Stimulated activated CD4-positive, alpha-beta T cell treated with anti-CD3 and anti-CD28 coated beads, Interleukin-4, amount 100 ng/mL, for 4 hours (primary cell): ENCODE measurements around the gene MAP3K8.
"Not testable (repeated sequence)": the region's sequence is repeated elsewhere in the genome, so short reads cannot be mapped to it uniquely, and the experiment has no call there.

Source experiments
- DNase-seq, 2 experiments: peaks; one replicate each; pipeline ENCODE4 v3.0.0-alpha.2; 2020

The MAP3K8 gene

DNA sequence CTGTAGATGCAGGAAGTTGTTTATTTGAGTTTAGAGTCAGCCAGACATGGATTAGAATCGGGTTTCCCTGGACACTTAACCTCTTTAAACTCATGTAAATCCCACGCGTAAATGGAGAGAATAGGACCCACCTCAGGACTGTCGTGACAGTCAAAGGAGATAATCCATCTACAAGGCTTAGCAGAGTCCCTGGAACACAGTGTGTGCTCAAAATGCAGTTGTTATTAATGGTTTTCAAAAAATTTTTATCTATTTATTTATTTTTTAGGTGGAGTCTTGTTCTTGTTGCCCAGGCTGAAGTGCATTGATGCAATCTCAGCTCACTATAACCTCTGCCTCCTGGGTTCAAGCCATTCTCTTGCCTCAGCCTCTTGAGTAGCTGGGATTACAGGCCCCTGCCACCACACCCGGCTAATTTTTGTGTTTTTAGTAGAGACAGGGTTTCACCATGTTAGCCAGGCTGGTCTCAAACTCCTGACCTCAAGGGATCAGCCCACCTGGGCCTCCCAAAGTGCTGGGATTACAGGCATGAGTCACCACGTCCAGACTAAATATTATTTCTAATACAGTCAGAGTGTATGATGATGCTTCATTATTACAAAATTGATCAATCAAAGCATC lies 10.2 kb upstream of the MAP3K8 start:
- not testable (repeated sequence) for DNase-seq

DNA sequence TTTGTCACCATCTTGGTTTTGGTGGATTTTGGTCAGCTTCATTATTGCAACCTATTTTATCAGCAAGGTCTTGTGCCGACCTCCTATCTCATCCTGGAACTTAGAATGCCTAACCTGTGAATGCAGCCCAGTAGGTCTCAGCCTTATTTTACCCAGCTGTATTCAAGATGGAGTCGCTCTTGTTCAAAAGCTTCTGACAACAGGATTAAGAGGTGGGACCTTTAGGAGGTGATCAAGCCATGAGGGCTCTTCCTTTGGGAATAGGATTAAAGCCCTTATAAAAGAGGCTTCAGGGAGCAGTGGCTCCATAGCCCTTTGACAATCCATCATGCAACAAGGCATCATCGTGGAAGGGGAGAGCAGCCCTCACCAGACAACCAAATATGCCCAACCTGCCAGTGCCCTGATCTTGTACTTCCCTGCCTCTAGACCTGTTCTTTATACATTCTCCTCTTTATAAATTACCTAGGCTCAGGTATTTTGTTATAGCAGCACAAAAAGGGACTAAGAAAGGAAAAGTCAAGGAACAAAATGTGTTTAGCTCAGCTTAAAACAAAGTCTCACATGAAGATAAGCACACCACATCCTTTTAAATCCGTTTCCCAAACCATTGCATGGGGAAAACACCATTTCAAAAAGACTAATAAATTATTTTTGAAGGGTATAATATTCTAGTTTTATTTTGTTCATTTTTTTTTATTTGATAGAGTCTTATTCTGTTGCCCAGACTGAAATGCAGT lies 8.5 kb upstream of the MAP3K8 start:
- no peak for DNase-seq

DNA sequence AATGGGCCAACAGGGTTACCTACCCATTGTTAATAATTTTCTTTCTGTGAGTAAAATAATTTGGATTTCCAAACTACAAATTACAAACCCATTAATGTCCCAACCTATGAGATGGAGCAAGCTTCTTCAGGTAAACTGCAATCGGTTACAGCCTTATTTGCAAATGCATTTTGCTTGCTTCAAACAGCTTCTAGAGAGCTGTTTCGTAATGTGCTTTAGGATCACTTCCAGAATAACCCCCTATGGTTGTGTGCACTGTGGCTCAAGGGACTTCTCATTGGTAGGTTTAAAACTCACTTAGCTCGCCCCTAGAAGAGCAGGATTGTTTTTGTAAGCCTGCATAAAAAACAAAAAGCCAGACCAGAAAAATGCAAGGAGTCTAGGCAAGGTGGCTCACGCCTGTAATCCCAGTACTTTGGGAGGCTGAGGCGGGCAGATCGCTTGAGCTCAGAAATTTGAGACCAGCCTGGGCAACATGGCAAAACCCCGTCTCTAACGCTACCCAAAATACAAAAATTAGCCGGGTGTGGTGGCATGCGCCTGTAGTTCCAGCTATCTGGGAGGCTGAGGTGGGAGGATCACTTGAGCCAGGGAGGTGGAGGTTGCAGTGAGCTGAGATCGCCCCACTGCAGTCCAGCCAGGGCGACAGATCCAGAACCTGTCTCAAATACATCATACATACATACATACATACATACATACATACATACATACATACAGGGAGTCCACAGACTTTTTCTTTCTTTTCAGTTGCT lies 3.3 kb upstream of the MAP3K8 start:
- no peak for DNase-seq

DNA sequence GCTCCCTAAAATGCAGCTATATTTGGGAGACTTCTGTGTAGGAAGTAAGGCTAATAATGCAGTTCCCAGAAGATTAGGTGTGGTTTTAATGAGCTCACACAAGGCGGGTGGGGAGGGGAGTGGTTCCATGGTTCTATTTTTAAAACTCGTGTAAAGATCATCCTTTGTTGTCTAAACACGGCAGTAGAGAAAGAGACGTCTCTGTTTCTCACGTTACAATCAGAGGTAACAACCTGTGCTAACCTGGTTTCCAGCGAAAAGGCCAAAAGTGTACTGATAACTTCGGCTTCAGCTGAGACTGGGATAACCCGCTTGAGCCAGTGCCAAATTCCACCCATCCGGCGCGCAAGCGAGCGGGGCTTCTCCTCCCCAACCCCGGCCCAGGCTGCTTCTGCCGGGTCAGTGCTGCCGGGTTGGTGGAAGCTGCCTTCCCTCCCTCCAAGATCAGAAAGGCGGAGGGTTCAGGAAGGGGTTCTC lies 2.5 kb upstream of the MAP3K8 start:
- DNase-seq = no peak

DNA sequence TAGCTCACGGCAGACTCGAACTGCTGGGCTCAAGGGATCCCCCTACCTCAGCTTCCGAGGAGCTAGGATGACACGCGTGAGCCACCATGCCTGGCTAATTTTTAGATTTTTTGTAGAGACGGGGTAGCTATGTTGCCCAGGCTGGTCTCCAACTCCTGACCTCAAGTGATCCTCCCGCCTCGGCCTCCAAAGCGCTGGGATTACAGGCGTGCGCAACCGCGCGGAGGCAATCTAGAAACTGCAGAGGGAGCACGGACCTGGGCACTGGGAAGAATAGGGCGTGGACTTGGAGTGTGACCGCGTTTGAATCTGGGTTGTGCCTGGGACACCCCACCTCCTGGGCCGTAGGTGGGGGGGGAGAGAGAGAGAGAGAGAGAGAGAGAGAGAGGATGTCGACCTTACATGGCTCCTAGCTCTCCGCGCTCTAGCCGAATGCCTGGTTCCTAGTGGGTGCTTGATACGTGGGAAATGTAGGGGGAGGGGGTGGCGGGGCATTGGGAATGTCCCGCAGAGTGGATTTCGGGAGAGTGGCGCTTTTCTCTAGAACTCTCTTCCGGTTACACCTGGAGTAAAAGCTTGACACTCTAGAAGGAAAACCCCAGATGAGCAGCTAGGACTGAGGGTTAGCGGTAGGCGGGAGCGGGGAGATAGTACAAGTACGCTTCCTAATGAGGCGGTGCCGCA lies 1.2 kb upstream of the MAP3K8 start:
- DNase-seq = no peak

DNA sequence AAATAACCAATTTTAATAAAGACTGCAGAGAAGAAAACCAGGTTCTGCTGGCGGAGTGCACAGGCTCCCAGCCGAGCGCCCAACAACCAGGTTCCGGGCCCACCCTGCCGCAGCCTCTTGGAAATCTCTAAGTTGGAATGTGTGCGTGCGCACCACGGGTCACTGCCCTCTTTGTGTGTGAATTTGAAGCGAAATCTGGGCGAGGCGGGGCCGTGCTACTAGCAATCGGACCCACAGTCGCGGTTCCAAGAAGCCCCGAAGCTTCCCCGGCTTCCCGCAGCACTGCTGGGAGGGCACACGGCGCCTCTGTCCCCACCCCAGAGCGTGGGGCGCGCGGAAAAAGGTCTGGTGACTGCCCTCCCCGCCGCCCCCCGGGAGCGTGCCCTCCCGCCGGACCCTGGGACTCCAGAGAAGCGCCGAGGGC lies 666 bp upstream of the MAP3K8 start:
- peak; percentile 19 to 43 for DNase-seq

DNA sequence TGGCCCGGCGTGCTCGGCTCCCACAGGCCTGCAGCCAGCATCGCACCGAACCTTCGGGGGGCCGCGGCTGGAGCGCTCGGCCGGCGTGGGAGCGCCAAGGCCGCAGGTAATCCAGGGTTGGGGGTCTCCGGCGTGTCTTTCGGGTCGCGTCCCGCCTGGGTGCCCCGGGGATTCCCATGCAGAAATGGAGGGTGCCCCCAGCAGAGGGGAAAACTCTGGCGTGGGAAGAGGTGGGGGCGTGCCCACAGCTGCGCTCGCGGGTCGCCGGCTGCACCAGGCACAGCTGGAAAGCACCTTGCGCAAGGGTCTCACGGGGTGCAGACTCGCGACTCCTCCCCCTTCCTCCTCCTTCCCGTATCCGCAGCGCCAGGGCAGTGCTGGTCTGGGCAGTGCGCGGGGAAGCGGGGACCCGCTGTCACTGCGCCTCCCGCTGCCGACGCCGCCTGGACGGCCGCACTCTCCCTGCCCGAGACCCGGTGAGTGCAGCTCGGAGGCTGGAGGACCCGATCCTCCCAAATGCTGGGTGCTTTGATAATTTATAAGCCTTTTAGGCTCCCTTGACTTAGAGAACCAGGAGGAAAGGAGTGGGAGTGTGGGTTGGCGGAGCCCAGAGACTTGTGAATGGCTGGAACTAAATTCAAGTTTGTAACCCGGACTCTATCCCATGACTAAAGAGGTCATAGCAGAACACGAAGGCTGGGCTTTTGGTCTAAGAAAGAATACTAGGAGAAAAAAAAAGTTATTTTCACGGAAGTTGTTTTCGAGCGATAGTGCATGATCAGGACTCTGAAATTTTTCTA lies 489 bp downstream of the MAP3K8 start:
- DNase-seq = peak; percentile 55 to 66

DNA sequence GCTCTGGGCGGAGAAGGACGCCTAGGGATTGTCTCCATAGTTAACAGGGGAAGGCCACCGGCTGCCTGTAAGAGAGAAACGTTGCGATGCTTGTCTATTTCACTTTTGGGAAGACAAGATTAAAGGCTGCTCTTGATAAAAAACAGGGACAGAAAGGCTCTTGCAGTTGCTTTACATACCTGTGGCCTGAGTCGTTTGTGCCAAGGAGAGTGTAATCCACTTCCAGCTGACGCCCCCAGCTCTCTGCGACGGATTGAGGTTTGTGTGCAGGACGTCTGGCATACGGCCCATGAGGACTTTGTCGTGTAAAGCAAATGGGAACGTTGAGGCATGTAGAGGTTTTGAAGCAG lies 1.1 kb downstream of the MAP3K8 start:
- DNase-seq = no peak

DNA sequence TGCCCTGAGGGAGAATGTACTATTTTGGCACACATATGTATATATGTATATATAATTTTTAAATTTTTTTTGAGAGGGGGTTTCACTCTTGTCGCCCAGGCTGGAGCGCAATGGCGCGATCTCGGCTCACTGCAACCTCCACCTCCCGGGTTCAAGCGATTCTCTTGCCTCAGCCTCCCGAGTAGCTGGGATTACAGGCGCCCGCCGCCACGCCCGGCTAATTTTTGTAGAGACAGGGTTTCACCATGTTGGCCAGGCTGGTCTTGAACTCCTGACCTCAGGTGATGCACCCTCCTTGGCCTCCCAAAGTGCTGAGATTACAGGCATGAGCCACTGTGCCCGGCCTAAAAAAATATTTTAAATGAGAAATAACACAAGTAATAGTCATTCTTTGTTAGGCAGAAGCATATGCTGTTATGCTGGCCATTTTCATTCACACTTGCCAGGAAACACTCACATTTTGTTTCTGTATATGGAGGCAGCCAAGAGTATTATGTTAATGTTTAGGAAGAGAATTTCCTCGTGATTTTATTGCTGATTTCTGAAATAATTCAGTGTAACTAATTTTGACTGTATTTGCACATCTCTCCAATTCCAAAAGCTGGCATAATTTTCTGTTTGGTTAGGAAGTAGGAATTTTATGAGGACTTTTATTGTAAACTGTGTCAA lies 1.6 kb downstream of the MAP3K8 start:
- not testable (repeated sequence) for DNase-seq

DNA sequence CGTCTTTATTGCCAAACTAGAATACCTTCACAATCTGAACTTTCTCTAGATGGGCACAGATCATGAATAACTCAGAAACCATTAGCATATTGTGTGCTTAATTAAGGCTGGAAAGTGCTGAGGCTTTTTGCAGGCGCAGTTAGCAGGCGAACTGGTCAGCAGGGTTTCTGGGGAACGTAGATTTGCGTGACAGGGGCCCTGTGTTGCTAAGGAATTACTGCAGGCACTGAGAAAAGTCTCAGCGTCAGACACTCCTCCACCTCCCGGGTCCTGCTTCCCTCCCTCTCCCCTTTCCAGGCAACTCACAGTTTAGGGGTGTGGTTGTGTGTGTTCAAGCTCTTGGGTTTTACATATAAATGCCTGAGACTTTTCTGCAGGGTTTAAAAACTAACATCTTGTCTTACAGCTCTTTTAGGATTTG lies 2.2 kb downstream of the MAP3K8 start:
- no peak for DNase-seq

DNA sequence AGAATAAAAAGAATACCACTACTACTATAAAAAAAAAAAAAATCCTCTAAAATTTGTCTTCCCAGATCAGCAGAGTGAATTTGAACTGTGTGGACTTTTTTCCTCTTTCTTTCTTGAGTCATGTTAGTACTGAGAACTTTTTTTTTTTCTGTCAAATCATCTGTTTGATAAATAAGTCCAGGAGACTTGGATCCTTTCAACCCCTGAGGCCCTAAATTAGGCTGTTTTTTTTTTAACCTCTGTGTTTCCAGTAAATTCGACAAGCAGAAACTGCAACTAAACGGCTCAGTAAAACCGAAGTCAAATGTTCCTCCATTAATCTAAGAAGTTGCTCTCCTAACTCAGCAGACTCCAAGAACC lies 2.7 kb downstream of the MAP3K8 start:
- no peak for DNase-seq

DNA sequence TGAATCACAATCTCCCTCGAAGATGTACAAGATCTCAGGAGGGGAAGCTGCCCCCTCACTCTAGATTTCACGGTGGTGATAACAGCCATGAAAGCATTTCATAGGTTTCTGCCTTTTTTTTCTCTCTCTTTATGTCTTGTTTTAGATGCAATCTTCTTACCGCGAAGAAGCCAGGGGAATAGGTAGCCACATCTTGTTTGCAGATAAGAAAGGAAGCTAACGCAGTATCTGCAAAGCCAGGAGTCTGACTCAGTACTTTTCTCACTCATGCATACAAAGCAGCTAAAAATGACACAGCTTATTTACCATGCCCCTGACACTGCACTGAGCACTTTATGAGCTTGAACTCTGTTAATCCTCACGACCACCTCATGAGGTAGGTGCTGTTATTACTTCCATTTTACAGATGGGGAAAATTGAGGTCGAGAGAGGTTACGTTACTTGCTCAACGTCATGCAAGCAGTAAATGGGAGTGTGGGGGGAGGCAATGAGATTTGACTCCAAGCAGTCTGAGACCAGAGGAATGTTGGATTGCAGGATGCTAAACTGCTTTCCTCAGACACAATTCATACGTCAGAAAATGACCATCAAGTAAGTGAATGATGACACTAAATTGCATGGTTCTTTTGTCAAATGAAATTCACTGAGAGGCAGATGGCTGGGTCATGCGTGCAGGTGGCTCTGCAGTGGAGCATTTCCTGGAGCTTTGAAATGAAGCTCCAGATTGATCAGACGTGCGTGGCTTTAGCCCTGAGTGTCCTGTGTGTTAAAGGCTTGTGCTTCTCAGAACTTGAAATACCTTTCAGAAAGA lies 3.3 kb downstream of the MAP3K8 start:
- peak in 1 of 2 experiments; percentile 10 for DNase-seq

DNA sequence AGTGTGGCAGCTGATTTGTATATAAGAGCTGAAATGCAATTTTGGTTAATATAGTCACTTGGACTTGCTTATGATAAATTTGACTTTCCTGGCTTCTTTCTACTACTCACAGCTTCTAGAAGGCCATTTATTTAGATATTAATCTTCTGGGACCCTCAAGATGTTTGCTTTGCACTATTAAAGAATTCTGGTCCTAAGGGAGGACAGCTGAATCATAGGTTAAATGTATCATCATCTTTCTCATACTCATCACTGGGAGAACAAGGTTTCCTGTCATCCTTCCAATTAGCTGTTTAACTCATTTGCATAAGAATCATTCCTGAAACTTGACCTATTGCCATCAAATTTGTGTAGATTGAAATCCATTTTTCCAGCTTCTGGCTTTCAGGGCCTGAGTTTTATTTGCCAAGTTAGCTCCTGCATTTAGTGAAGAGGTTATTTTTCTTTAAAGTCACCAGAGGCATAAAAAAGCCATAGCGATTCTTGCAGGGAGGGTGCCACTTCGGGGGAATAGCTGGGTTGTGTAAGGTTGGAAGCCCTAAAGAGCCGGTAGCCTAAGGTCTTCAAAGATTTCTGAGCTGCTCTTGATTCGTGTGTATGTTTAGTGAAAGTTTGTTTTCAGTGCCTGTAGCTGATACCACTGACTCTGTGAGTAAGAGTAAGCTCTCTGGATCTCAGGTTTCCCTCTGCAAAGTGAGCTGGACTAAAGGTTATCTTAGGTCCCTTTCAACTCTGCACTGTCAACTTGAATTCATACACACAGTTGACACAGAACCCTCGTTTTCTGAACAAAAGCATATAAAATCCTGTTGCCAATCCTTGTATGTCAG lies 4.3 kb downstream of the MAP3K8 start:
- DNase-seq = no peak

DNA sequence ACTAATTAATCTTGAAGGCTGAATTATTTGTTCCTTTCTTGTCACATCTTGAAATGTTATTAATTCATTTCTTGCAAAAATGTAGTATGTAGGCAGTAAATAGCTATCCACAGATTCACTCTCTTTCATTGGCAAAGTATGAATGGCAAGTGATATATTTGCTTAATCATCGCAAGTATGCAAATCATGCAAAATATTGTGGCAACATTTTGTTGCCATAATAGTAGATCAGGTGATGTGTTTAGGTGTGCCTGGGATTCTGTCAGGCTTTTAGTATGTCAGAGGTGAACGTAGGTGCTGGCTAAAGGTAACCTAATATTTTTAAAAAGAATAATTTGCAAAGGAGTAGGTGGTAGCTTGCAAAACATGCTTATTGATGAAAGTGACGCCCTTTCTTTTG lies 5.9 kb downstream of the MAP3K8 start:
- no peak for DNase-seq

DNA sequence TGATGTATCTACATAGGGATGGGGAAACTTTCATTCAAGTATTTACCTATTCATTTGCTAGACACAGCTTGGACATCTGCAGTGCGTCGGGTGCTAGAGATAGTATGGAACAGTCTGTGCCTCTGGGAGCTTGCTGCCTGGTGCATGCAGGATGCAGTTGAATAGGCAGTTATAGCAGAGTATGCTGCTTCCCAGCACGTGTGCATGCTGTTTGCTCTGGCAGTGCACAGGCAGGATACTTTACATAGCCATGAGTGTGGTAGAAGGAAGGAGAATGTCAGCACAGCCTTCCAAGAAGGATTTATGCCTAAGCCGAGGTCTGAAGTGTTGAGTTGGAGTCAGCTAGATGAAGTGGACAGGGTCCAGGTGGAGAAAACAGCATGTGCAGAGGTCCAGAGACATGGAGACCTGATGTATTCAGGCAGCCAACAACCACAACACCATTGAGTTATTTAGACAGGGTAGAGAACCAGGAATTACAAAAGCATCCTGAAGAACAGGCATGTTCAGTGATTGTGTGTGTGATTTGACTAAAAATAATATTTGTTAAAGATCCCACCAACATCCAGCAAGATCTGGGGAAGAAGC lies 8.1 kb downstream of the MAP3K8 start:
- DNase-seq = no peak

DNA sequence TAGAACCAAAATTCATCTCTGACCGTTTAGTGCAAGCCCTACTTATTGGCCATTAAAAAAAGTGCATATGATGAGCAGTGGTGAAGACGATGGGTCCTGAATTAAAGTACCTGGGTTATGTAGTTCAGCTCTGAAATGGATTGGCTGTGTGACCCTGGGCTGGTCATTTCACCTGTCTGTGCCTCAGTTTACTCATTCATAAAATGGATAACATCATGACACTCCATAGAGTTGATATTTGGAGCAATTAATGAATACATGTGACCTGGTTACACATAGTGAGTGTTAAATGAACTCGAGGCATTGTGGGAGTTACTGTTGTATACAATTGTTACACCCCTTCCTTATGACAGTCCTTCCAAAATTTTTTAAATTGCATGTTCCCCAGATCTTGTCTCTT lies 9.1 kb downstream of the MAP3K8 start:
- DNase-seq = no peak

DNA sequence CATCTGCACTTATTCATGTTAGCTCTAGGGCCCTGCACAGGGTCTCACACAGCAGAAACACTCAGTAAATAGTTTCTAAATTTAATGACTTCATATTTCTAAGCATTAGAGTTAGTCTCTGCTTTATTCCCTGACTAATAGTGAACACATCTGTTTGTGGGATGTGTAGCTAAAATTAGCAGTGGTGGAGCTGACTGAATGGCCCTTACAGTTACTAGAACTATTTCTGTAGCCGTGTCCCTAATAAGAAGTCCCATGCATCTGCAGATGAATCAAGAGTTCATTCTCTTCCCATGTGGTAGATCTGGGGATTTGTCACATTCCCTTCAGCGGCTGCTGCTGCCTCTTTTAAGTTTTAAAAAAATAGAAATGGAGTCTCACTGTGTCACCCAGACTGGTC lies 11.7 kb downstream of the MAP3K8 start:
- no peak for DNase-seq

DNA sequence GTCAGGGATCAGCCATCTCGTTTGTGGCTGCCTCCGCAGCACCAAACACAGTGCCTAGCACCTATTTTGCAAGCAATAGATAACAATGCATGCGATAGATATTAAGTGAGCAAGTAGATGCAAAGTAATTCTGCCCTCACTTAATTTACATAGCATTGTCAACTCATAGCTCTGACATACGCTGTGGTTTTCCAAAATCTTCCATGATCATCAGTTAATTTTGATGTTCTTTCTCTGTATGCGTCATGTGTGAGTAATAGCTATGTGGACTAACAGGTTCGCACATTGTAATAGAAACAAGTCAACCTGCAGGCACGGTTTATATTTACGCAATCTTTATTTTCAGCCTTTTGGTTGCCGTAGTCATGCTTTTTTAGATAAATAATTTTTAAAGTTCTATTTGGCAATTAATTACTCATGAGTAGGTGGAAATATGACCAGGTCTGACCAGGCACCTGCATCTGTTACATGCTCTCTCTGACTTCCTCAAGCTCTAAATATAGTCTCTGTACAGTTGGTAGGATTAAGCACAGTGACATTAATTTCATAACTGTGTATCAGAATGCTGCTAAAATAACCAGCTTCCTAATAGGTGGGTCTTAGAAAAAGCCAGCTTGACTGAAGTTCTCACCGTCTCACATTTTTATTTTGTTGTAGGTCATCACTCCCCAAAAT lies 13.3 kb downstream of the MAP3K8 start:
- DNase-seq = no peak

DNA sequence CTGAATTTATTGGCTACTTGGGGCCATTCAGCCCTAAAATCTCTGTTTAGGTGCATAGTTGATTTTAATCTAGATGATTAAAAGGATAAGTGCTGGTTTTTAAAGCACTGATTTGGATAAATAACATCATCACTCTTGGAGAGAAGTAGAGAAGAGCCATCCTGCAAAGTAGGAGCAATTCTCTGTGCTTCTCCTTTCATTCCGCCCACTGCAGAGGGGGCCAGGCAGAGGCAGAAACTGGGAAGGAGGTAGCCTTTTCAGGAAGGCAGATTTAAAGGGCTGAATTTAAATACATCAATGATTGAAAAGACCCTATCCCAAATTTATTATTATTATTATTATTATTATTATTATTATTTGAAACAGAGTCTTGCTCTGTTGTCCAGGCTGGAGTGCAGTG lies 14.1 kb downstream of the MAP3K8 start:
- DNase-seq = no peak
